GM21528 (cell line): Measurements from ENCODE around the gene LIX1L.

Source experiments
- ATAC-seq: cut with Tn5 transposase; IDR thresholded peaks from one replicate; pipeline ENCODE4 v1.9.1; 2021; ENCODE audit warnings: mild to moderate bottlenecking, moderate library complexity; ENCODE audit not compliant: unreplicated experiment, low FRiP score

LIX1L gene

GRCh38 chr1:145957443-145958319 is at the start of gene LIX1L:
Gene LIX1L, minus strand, starts transcription at chr1:145958017. Its CDS starts 90 bp downstream, at chr1:145957927.
- ATAC-seq: peak; percentile 82

- no peak for ATAC-seq
These were observed 43.9 kb upstream of the LIX1L start for GRCh38 chr1:146001709-146002108.

- no peak for ATAC-seq
These were observed 41.7 kb upstream of the LIX1L start for GRCh38 chr1:145999321-146000024.

GRCh38 chr1:145997718-145998023 is 39.9 kb upstream of the LIX1L start:
- no peak for ATAC-seq

GRCh38 chr1:145997016-145997717 is 39.4 kb upstream of the LIX1L start:
- peak; percentile 30 for ATAC-seq

- peak; percentile 87 for ATAC-seq
These were observed 38.7 kb upstream of the LIX1L start, which contains the start of gene TXNIP for GRCh38 chr1:145996433-145997015. Gene TXNIP, minus strand, starts transcription at chr1:145996579. Its CDS starts 313 bp downstream, at chr1:145996266.

- ATAC-seq: no peak
These were observed 38.2 kb upstream of the LIX1L start for GRCh38 chr1:145995964-145996432.

- ATAC-seq: no peak
These were observed 37.5 kb upstream of the LIX1L start for GRCh38 chr1:145995148-145995881.

- ATAC-seq: no peak
These were observed 36.7 kb upstream of the LIX1L start for GRCh38 chr1:145994391-145995120.

GRCh38 chr1:145993618-145994390 is 36.0 kb upstream of the LIX1L start:
- ATAC-seq: no peak

- ATAC-seq: no peak
These were observed 35.3 kb upstream of the LIX1L start for GRCh38 chr1:145992958-145993617.

- ATAC-seq: no peak
These were observed 34.7 kb upstream of the LIX1L start for GRCh38 chr1:145992502-145992936.

GRCh38 chr1:145991735-145992412 is 34.1 kb upstream of the LIX1L start:
- ATAC-seq: no peak

- no peak for ATAC-seq
These were observed 32.5 kb upstream of the LIX1L start for GRCh38 chr1:145990249-145990855.

GRCh38 chr1:145988773-145989172 is 31.0 kb upstream of the LIX1L start:
- ATAC-seq: no peak

GRCh38 chr1:145987926-145988325 is 30.1 kb upstream of the LIX1L start:
- ATAC-seq: no peak

GRCh38 chr1:145986551-145986950 is 28.7 kb upstream of the LIX1L start:
- no peak for ATAC-seq
